PC-3 (cell line): Measurements from ENCODE around the gene FOXO1.

Experiments used
- CTCF ChIP-seq: fragments of 300-600 bp; sonication (generic); conservative IDR thresholded peaks from 2 replicates; pipeline ENCODE4 v1.5.1; 2017; ENCODE audit warnings: antibody characterized with exemption, low read depth, mild to moderate bottlenecking, low read length
- EZH2 ChIP-seq: fragments of 300-600 bp; sonication (generic); IDR thresholded peaks from one replicate; pipeline ENCODE4 v1.6.1; 2017; ENCODE audit warnings: antibody characterized with exemption, mild to moderate bottlenecking, low read length; ENCODE audit not compliant: unreplicated experiment
- EZH2phosphoT487 ChIP-seq: fragments of 300-600 bp; sonication (generic); IDR thresholded peaks from 2 replicates; pipeline ENCODE4 v1.6.1; 2018; ENCODE audit warnings: mild to moderate bottlenecking, antibody characterized with exemption, low read length, borderline replicate concordance

GRCh38 chr13:40648841-40649240, 17.6 kb downstream of the FOXO1 start:
- TF ChIP-seq CTCF (no peak), EZH2 (no peak), EZH2phosphoT487 (no peak)
